Vagina (tissue), 2 donors: Measurements from ENCODE around the gene KDM4C.

Source experiments
- POLR2AphosphoS5 ChIP-seq, 2 donors: sonication (generic); formaldehyde crosslinking; IDR thresholded peaks; one replicate each; pipeline ENCODE4 v1.9.0; 2017; ENCODE audit warnings: antibody characterized with exemption in 2 of 2, mild to moderate bottlenecking in 2 of 2, low read depth in 1 of 2; ENCODE audit not compliant: insufficient read depth in 1 of 2
- TF ChIP-seq, protein P1 (sequence below), 3 experiments: fragments of 450-650 bp in 2 of 3; fragments of 200-600 bp in 1 of 3; sonication (generic) in 1 of 3; IDR thresholded peaks; one replicate each; pipeline ENCODE4 v1.5.1; 2017 to 2019; ENCODE audit warnings: antibody characterized with exemption in 3 of 3, mild to moderate bottlenecking in 2 of 3, moderate library complexity in 2 of 3

DNA sequence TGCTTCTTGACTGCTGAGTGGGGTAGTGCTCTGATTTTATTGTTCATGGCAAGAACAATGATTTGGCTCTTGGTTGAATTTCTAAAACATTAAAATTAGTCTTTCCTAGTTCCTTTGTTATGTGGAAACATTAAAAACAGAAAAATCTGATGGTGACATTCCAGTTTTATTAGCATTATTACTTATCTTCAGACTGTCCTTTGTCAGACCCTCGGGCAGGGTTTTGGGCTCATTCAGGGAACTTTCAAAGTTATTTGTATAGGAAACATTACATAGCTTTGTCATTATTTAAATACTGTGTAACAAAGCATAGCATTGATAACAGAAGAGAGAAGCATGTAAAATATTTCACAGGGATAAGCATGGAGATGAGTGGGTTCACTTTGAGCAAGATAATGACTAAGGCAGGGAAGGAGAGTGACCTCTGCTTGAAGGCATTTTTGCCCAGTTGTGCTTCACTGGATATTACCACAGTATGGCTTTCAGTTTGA, 119.9 kb downstream of the KDM4C start:
- TF ChIP-seq POLR2AphosphoS5 (IDR thresholded peaks at IDR 0.05; ENCODE audit: insufficient read depth in 1 of 2, low read depth in 1 of 2): no peak
- TF ChIP-seq, protein P1, sequence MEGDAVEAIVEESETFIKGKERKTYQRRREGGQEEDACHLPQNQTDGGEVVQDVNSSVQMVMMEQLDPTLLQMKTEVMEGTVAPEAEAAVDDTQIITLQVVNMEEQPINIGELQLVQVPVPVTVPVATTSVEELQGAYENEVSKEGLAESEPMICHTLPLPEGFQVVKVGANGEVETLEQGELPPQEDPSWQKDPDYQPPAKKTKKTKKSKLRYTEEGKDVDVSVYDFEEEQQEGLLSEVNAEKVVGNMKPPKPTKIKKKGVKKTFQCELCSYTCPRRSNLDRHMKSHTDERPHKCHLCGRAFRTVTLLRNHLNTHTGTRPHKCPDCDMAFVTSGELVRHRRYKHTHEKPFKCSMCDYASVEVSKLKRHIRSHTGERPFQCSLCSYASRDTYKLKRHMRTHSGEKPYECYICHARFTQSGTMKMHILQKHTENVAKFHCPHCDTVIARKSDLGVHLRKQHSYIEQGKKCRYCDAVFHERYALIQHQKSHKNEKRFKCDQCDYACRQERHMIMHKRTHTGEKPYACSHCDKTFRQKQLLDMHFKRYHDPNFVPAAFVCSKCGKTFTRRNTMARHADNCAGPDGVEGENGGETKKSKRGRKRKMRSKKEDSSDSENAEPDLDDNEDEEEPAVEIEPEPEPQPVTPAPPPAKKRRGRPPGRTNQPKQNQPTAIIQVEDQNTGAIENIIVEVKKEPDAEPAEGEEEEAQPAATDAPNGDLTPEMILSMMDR (IDR thresholded peaks at IDR 0.05): no peak
